Uterus (tissue), 4 donors: ENCODE data around the gene NKAIN2. TPM values are rescaled to one million over a fixed set of nuclear protein-coding genes. Genes with fewer than 3 reads are reported as not detected.

Experiments used
- DNase-seq, 2 donors: peaks; one replicate each; pipeline ENCODE4 v3.0.0-alpha.2; 2019 to 2020
- H3K27ac ChIP-seq, 2 donors: fragments of 200-600 bp; sonication (generic); 1 replicate in 1 of 2; 2 replicates in 1 of 2; pipeline ENCODE4 v1.5.1; 2016 to 2018
- H3K27me3 ChIP-seq, 2 donors: fragments of 200-600 bp; sonication (generic); one replicate each; pipeline ENCODE4 v1.5.1; 2018 to 2019; ENCODE audit warnings: control low read depth in 1 of 2
- H3K36me3 ChIP-seq, 2 donors: fragments of 200-600 bp; sonication (generic); one replicate each; pipeline ENCODE4 v1.5.1; 2019; ENCODE audit warnings: control low read depth in 1 of 2
- H3K4me1 ChIP-seq, 2 donors: fragments of 200-600 bp; sonication (generic); one replicate each; pipeline ENCODE4 v1.5.1; 2018 to 2019; ENCODE audit warnings: control low read depth in 1 of 2
- H3K4me3 ChIP-seq, 2 donors: fragments of 200-600 bp; sonication (generic); 1 replicate in 1 of 2; 2 replicates in 1 of 2; pipeline ENCODE4 v1.5.1; 2018 to 2019; ENCODE audit warnings: mild to moderate bottlenecking in 1 of 2
- H3K9me3 ChIP-seq, 2 donors: fragments of 200-600 bp; sonication (generic); one replicate each; pipeline ENCODE4 v1.5.1; 2019; ENCODE audit warnings: control low read depth in 1 of 2
- CTCF ChIP-seq, 4 experiments: fragments of 200-600 bp in 2 of 4; fragments of 450-650 bp in 2 of 4; sonication (generic) in 2 of 4; IDR thresholded peaks; one replicate each; pipeline ENCODE4 v1.5.1; 2016 to 2019; ENCODE audit warnings: antibody characterized with exemption in 4 of 4, mild to moderate bottlenecking in 2 of 4, moderate library complexity in 1 of 4
- POLR2A ChIP-seq, 2 donors: fragments of 450-650 bp; IDR thresholded peaks; one replicate each; pipeline ENCODE4 v1.6.1; 2016; ENCODE audit warnings: antibody characterized with exemption in 2 of 2, mild to moderate bottlenecking in 1 of 2, moderate library complexity in 1 of 2
- intact Hi-C: fragments of 100-400 bp; cut with DNase I; formaldehyde crosslinking; loops from one replicate; pipeline ENCODE4 v1.15.1; 2023; ENCODE audit warnings: low total_unique reads
- total RNA-seq, 4 donors: library from RNA; depleted of rRNA in 3 of 4; stranded (reverse); fragments of >200 nt in 3 of 4; gene quantifications; one replicate each; pipeline versions ENCODE4 v1.1.0 to v1.2.4, GENCODE V29; 2014 to 2023
- donor health status: DM: yes; HTN: yes; CAD: no.

Gene NKAIN2
- total RNA-seq: 1 to 10 TPM in 2 of 4 donors, under 1 TPM in 1, not detected in 1; 0.59 to 1.1 (median 1.0) TPM

- intact Hi-C loops: no loop called here
- peak within 1 kb of the TSS; percentile 22 to 30 for H3K4me3 ChIP-seq
- no peaks in the 10 kb centered on the region for H3K9me3 ChIP-seq
- peaks cover 0 to 25% of the 10 kb centered on the region in 2 donors for H3K27me3 ChIP-seq
- no peaks in the 10 kb centered on the region for H3K36me3 ChIP-seq
- TF ChIP-seq POLR2A (IDR thresholded peaks at IDR 0.05): no peak
- no peak for TF ChIP-seq CTCF (IDR thresholded peaks at IDR 0.05)
- DNase-seq: no peak
- H3K4me1 ChIP-seq: no peaks in the 10 kb centered on the region
- H3K27ac ChIP-seq: no peak within 1 kb of the TSS
Measured at GRCh38 chr6:123803504-123804013, at the start of gene NKAIN2. NKAIN2 (plus strand) TSS chr6:123803865.

DNA sequence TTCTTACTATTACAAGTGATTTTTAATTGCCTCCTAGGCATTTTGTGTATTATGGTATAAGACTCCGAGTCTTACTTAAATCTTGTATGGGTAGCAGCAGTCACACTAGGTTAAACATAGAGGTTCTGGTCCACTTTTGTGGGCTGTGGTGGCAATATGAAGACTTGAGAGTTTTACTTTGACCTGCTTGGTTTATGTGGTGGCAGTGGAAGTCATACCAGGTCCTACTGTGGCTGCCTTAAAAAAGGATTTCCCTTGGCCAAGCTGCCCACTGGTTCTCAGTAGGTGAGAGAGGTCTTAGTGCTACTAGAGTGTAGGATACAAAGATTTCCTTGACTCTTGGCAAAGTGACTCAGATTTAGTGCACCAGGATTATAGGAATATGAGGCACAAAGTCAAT, 44.2 kb upstream of the NKAIN2 start:
- H3K9me3 ChIP-seq: no peaks in the 10 kb centered on the region
- TF ChIP-seq POLR2A (IDR thresholded peaks at IDR 0.05): no peak
- TF ChIP-seq CTCF (IDR thresholded peaks at IDR 0.05): no peak
- intact Hi-C loops: no loop called here
- H3K4me1 ChIP-seq: no peaks in the 10 kb centered on the region
- no peak overlapping the region for H3K27ac ChIP-seq
- H3K4me3 ChIP-seq: no peak overlapping the region
- no peaks in the 10 kb centered on the region for H3K27me3 ChIP-seq
- DNase-seq: no peak
- H3K36me3 ChIP-seq: no peaks in the 10 kb centered on the region

- DNase-seq: no peak
- intact Hi-C loops: no loop called here
- H3K27me3 ChIP-seq: no peaks in the 10 kb centered on the region
- H3K9me3 ChIP-seq: no peaks in the 10 kb centered on the region
- H3K4me3 ChIP-seq: no peak overlapping the region
- H3K4me1 ChIP-seq: no peaks in the 10 kb centered on the region
- TF ChIP-seq CTCF (IDR thresholded peaks at IDR 0.05): no peak
- no peak for TF ChIP-seq POLR2A (IDR thresholded peaks at IDR 0.05)
- H3K36me3 ChIP-seq: no peaks in the 10 kb centered on the region
- H3K27ac ChIP-seq: no peak overlapping the region
Measured at GRCh38 chr6:123763904-123764303, 39.8 kb upstream of the NKAIN2 start.

- TF ChIP-seq CTCF (IDR thresholded peaks at IDR 0.05) (no peak), POLR2A (IDR thresholded peaks at IDR 0.05) (no peak)
- H3K9me3 ChIP-seq: no peaks in the 10 kb centered on the region
- DNase-seq: no peak
- H3K27ac ChIP-seq: no peak overlapping the region
- no peaks in the 10 kb centered on the region for H3K27me3 ChIP-seq
- no peaks in the 10 kb centered on the region for H3K36me3 ChIP-seq
- intact Hi-C loops: no loop called here
- no peaks in the 10 kb centered on the region for H3K4me1 ChIP-seq
- no peak overlapping the region for H3K4me3 ChIP-seq
Measured at GRCh38 chr6:123764722-123765121, 38.9 kb upstream of the NKAIN2 start.

- Histone ChIP-seq H3K27ac (no peak overlapping the region), H3K4me3 (no peak overlapping the region), H3K27me3 (no peaks in the 10 kb centered on the region), H3K9me3 (no peaks in the 10 kb centered on the region), H3K4me1 (no peaks in the 10 kb centered on the region), H3K36me3 (no peaks in the 10 kb centered on the region)
- intact Hi-C loops: no loop called here
- TF ChIP-seq POLR2A (IDR thresholded peaks at IDR 0.05) (no peak), CTCF (IDR thresholded peaks at IDR 0.05) (no peak)
- no peak for DNase-seq
Measured at GRCh38 chr6:123768921-123769320, 34.7 kb upstream of the NKAIN2 start.
